H1 (cell line): ENCODE data around the gene ITPR1. TPM values are rescaled to one million over a fixed set of nuclear protein-coding genes. Genes with fewer than 3 reads are reported as not detected.

Source experiments
- CTCF ChIA-PET: fragments of 300-600 bp; sonication (Branson Sonifier 250); formaldehyde crosslinking; loops from one replicate; lab custom pipeline; 2021; ENCODE audit not compliant: partially characterized antibody; lab: Charles Lee
- POLR2A ChIA-PET: fragments of 300-600 bp; sonication (Branson Sonifier 250); formaldehyde crosslinking; loops from one replicate; lab custom pipeline; 2021; ENCODE audit warnings: inconsistent platforms; ENCODE audit not compliant: partially characterized antibody; lab: Charles Lee
- DNase-seq, 2 experiments: peaks; one replicate each; pipeline versions ENCODE4 v3.0.0 to v3.0.0-alpha.2; 2010 to 2022; ENCODE audit warnings: low spot score in 2 of 2, low read depth in 1 of 2, mixed read lengths in 1 of 2
- FAIRE-seq: peaks from 2 replicates; lab custom pipeline; 2011; peaks lifted over from hg19 to GRCh38; lab: Jason Lieb, UNC
- H2AFZ ChIP-seq: 2 replicates; pipeline ENCODE4 v1.8.1; 2012; ENCODE audit warnings: low read length, inconsistent platforms
- H2AK5ac ChIP-seq: 2 replicates; pipeline ENCODE4 v1.6.1; 2013; ENCODE audit warnings: low read depth, low read length
- H2BK120ac ChIP-seq: replicated peaks from 2 replicates; pipeline ENCODE3; 2013; ENCODE audit warnings: low read depth, low read length, inconsistent platforms
- H2BK12ac ChIP-seq: 2 replicates; pipeline ENCODE4 v1.6.1; 2013; ENCODE audit warnings: low read depth, low read length
- H2BK15ac ChIP-seq: 2 replicates; pipeline ENCODE4 v1.6.1; 2013; ENCODE audit warnings: low read length
- H2BK20ac ChIP-seq: 2 replicates; pipeline ENCODE4 v1.6.1; 2013; ENCODE audit warnings: low read length
- H2BK5ac ChIP-seq: 2 replicates; pipeline ENCODE4 v1.6.1; 2013; ENCODE audit warnings: low read depth, low read length
- H3K14ac ChIP-seq: 2 replicates; pipeline ENCODE4 v1.6.1; 2013; ENCODE audit warnings: inconsistent platforms; ENCODE audit not compliant: insufficient read length
- H3K18ac ChIP-seq: 2 replicates; pipeline ENCODE4 v1.6.1; 2013; ENCODE audit warnings: low read length; ENCODE audit errors: extremely low read depth
- H3K23ac ChIP-seq: 2 replicates; pipeline ENCODE4 v1.6.1; 2013; ENCODE audit warnings: inconsistent platforms; ENCODE audit not compliant: insufficient read length
- H3K23me2 ChIP-seq: 2 replicates; pipeline ENCODE4 v1.6.1; 2013; ENCODE audit warnings: low read depth, low read length
- H3K27ac ChIP-seq: 2 replicates; pipeline ENCODE4 v1.6.1; 2011; ENCODE audit warnings: low read depth, low read length, inconsistent platforms
- H3K27me3 ChIP-seq, 4 experiments: replicated peaks in 1 of 4; 1 replicate in 1 of 4; 2 replicates in 3 of 4; pipeline versions ENCODE4 v1.6.1 to v1.8.1; 2011 to 2013; ENCODE audit warnings: low read length in 3 of 4, mild to moderate bottlenecking in 3 of 4, inconsistent platforms in 2 of 4, mixed read lengths in 2 of 4, moderate library complexity in 1 of 4; ENCODE audit not compliant: control insufficient read depth in 3 of 4, insufficient read depth in 3 of 4; ENCODE audit errors: extremely low read depth in 1 of 4
- H3K36me3 ChIP-seq, 4 experiments: 2 replicates each; pipeline versions ENCODE4 v1.6.1 to v1.8.1; 2011 to 2013; ENCODE audit warnings: mild to moderate bottlenecking in 4 of 4, low read length in 3 of 4, moderate library complexity in 2 of 4, control low read depth in 1 of 4, inconsistent platforms in 1 of 4; ENCODE audit not compliant: insufficient read depth in 4 of 4, control insufficient read depth in 2 of 4
- H3K4ac ChIP-seq: replicated peaks from 2 replicates; pipeline ENCODE3; 2013; ENCODE audit warnings: low read length, low read depth, mixed read lengths, inconsistent platforms; ENCODE audit not compliant: insufficient read length
- H3K4me1 ChIP-seq, 4 experiments: replicated peaks in 1 of 4; 1 replicate in 1 of 4; 2 replicates in 3 of 4; pipeline versions ENCODE4 v1.6.1 to v1.8.1; 2011 to 2013; ENCODE audit warnings: low read length in 3 of 4, inconsistent platforms in 2 of 4, mixed read lengths in 1 of 4; ENCODE audit not compliant: insufficient read depth in 4 of 4, control insufficient read depth in 3 of 4
- H3K4me2 ChIP-seq, 2 experiments: 2 replicates each; pipeline versions ENCODE4 v1.6.1 to v1.8.1; 2011 to 2013; ENCODE audit warnings: low read depth in 2 of 2, low read length in 2 of 2, control low read depth in 1 of 2, inconsistent platforms in 1 of 2, mild to moderate bottlenecking in 1 of 2; ENCODE audit not compliant: insufficient read depth in 1 of 2
- H3K4me3 ChIP-seq, 4 experiments: fragments of 200-600, 300-600 bp in 1 of 4; sonication (generic), shearing (Covaris generic), sonication (Bioruptor Twin) in 1 of 4; 2 replicates each; pipeline versions ENCODE4 v1.5.1 to v1.8.1; 2011 to 2016; ENCODE audit warnings: low read length in 4 of 4, low read depth in 3 of 4, control low read depth in 2 of 4, inconsistent platforms in 2 of 4, mild to moderate bottlenecking in 2 of 4, mixed read lengths in 1 of 4, moderate library complexity in 1 of 4; ENCODE audit not compliant: insufficient read depth in 2 of 4; ENCODE audit errors: extremely low read depth in 1 of 4
- H3K56ac ChIP-seq: replicated peaks from 2 replicates; pipeline ENCODE3; 2013; ENCODE audit warnings: low read depth, mild to moderate bottlenecking, mixed read lengths, low read length, inconsistent platforms; ENCODE audit not compliant: insufficient read length
- H3K79me1 ChIP-seq: 2 replicates; pipeline ENCODE4 v1.6.1; 2013; ENCODE audit warnings: low read depth, low read length, control low read depth
- H3K79me2 ChIP-seq, 2 experiments: 2 replicates each; pipeline versions ENCODE4 v1.6.1 to v1.8.1; 2012 to 2013; ENCODE audit warnings: low read length in 2 of 2, mild to moderate bottlenecking in 2 of 2, inconsistent platforms in 1 of 2; ENCODE audit not compliant: insufficient read depth in 2 of 2, control insufficient read depth in 1 of 2
- H3K9ac ChIP-seq, 4 experiments: replicated peaks in 1 of 4; 1 replicate in 1 of 4; 2 replicates in 3 of 4; pipeline versions ENCODE4 v1.6.1 to v1.8.1; 2011 to 2013; ENCODE audit warnings: low read depth in 3 of 4, low read length in 3 of 4, control low read depth in 2 of 4, mild to moderate bottlenecking in 2 of 4, moderate library complexity in 2 of 4, inconsistent platforms in 1 of 4; ENCODE audit errors: extremely low read depth in 1 of 4
- H3K9me3 ChIP-seq, 2 experiments: 2 replicates each; pipeline versions ENCODE4 v1.6.1 to v1.8.1; 2012 to 2013; ENCODE audit warnings: mild to moderate bottlenecking in 2 of 2, moderate library complexity in 2 of 2, control low read depth in 1 of 2, inconsistent platforms in 1 of 2, low read depth in 1 of 2, low read length in 1 of 2, mixed read lengths in 1 of 2; ENCODE audit not compliant: insufficient read depth in 2 of 2
- H4K20me1 ChIP-seq, 2 experiments: replicated peaks in 1 of 2; 2 replicates each; pipeline versions ENCODE3 to v1.8.1; 2011 to 2013; ENCODE audit warnings: inconsistent platforms in 2 of 2, low read length in 2 of 2, mild to moderate bottlenecking in 1 of 2; ENCODE audit not compliant: insufficient read depth in 2 of 2, control insufficient read depth in 1 of 2
- H4K5ac ChIP-seq: 2 replicates; pipeline ENCODE4 v1.6.1; 2013; ENCODE audit warnings: low read length, low read depth, mixed read lengths, inconsistent platforms; ENCODE audit not compliant: insufficient read length
- H4K8ac ChIP-seq: 2 replicates; pipeline ENCODE4 v1.8.0; 2013; ENCODE audit warnings: mild to moderate bottlenecking, moderate library complexity, low read length, inconsistent platforms; ENCODE audit not compliant: insufficient read depth; ENCODE audit errors: extremely low read depth
- H4K91ac ChIP-seq: replicated peaks from 2 replicates; pipeline ENCODE3; 2013; ENCODE audit warnings: low read length, mixed read lengths, inconsistent platforms; ENCODE audit not compliant: insufficient read length
- CBX5 ChIP-seq: fragments of 300-800, 300-1000 bp; sonication (generic); IDR thresholded peaks from 2 replicates; pipeline ENCODE4 v1.7.1; 2016; ENCODE audit warnings: antibody characterized with exemption, low read length, low read depth
- NRF1 ChIP-seq: IDR thresholded peaks from 2 replicates; pipeline ENCODE4 v1.6.1; 2011; ENCODE audit warnings: mild to moderate bottlenecking, low read depth, low read length, improper control_type of control experiment
- WGBS, 2 experiments: shearing (Covaris generic) in 1 of 2; methylation state at CpG; one replicate each; pipeline versions ENCODE4 v1.1.6 to v1.1.7; 2013 to 2015; ENCODE audit warnings: low lambda C conversion rate in 2 of 2, mixed read lengths in 2 of 2, inconsistent platforms in 1 of 2, low coverage in 1 of 2, missing lambda C conversion rate in 1 of 2; ENCODE audit not compliant: insufficient replicate concordance in 2 of 2, insufficient coverage in 1 of 2, insufficient read length in 1 of 2; ENCODE audit errors: extremely low coverage in 1 of 2, missing lambda C conversion rate in 1 of 2; 5-methylcytosine and 5-hydroxymethylcytosine counted together
- polyA plus RNA-seq, 7 experiments: library from polyadenylated mRNA; depleted of rRNA in 3 of 7; stranded (reverse) in 5 of 7; unstranded in 2 of 7; fragments of >200 nt in 5 of 7; fragments of 200-250 nt in 2 of 7; gene quantifications; 1 replicate in 5 of 7; 2 replicates in 1 of 7; 4 replicates in 1 of 7; pipeline versions ENCODE4 v1.2.1 to v1.2.3, GENCODE V29; 2011 to 2013; ENCODE audit warnings: missing spikeins in 2 of 7, mixed read lengths in 2 of 7
- total RNA-seq: library from RNA; stranded (reverse); fragmentation: NEBNext Ultra II Directional; extraction: Animal tissue kit (Norgen Biotek cat#: 25700); gene quantifications from 2 replicates; pipeline ENCODE4 v1.2.1, GENCODE V29; 2021
- TF ChIP-seq, protein P1 (sequence below), 3 experiments: IDR thresholded peaks; 1 replicate in 2 of 3; 2 replicates in 1 of 3; pipeline versions ENCODE4 v1.5.1 to v1.6.1; 2011; ENCODE audit warnings: low read length in 3 of 3, mild to moderate bottlenecking in 3 of 3, inconsistent platforms in 2 of 3, low read depth in 1 of 3, moderate library complexity in 1 of 3; ENCODE audit not compliant: insufficient read depth in 1 of 3; ENCODE audit errors: control extremely low read depth in 1 of 3

ITPR1 gene
- total and polyA plus RNA-seq, 2 of the 8 experiments (the other 6 are each of a cell fraction or from before 2014, with no cell fraction given) = 2.5 to 16.3 TPM

DNA sequence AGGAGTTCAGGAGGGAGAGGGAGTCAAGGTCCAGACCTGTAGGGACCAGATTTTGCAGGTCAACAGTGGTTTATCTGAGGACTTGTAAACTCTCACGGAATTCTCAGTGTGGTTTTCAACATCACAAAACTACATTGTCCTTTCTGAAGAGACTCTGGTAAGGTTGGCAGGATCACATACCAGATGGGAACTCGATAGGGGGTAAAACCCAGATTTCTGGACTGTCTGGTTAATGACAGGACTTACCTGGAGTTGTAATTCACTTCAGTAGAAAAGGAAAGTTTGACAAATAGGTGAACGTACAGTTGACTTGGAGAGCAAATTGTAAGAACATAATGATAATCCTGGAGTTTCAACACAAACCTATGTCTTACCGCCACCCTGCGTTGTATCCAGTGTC lies 5.3 kb downstream of the ITPR1 start:
- WGBS, 2 experiments = 87% methylated on average over 5 of the region's 5 CpGs; no CpG with 5 or more reads in 1 of the 2 experiments
- DNase-seq = no peak
- Histone ChIP-seq H4K8ac (no peak overlapping the region), H3K9me3 (no peaks in the 10 kb centered on the region), H4K91ac (no peak overlapping the region), H3K23ac (no peak overlapping the region), H3K79me1 (no peaks in the 10 kb centered on the region), H4K5ac (no peak overlapping the region), H3K4me1 (no peaks in the 10 kb centered on the region; a peak in 1 of 7 replicates), H4K20me1 (peaks cover 0 to 1% of the 10 kb centered on the region in 2 experiments), H2BK5ac (no peak overlapping the region), H2BK20ac (no peak overlapping the region), H2BK120ac (no peak overlapping the region), H3K79me2 (no peaks in the 10 kb centered on the region), H3K23me2 (no peaks in the 10 kb centered on the region; the same call in 1 of the 2 replicates), H2AFZ (no peak overlapping the region), H2BK12ac (no peak overlapping the region), H3K4me3 (no peak overlapping the region), H2BK15ac (no peak overlapping the region), H2AK5ac (no peak overlapping the region), H3K18ac (no peak overlapping the region), H3K14ac (no peak overlapping the region), H3K56ac (no peak overlapping the region), H3K36me3 (no peaks in the 10 kb centered on the region), H3K4me2 (no peak overlapping the region), H3K4ac (no peak overlapping the region), H3K27ac (no peak overlapping the region), H3K9ac (peak overlapping the region in 1 of 4 experiments; percentile 49; a peak in 1 of 7 replicates), H3K27me3 (peaks cover 0 to 11% (median 3%) of the 10 kb centered on the region in 4 experiments; a peak in 4 of 7 replicates)
- no peak for FAIRE-seq
- ChIA-PET CTCF (no interaction called here), POLR2A (interaction anchor here (1.6 kb wide), 1 partner anchor 12 kb away, joined by 3 read pairs; no protein-coding TSS in a partner anchor)
- TF ChIP-seq CBX5 (no peak), NRF1 (no peak)
- TF ChIP-seq, protein P1, sequence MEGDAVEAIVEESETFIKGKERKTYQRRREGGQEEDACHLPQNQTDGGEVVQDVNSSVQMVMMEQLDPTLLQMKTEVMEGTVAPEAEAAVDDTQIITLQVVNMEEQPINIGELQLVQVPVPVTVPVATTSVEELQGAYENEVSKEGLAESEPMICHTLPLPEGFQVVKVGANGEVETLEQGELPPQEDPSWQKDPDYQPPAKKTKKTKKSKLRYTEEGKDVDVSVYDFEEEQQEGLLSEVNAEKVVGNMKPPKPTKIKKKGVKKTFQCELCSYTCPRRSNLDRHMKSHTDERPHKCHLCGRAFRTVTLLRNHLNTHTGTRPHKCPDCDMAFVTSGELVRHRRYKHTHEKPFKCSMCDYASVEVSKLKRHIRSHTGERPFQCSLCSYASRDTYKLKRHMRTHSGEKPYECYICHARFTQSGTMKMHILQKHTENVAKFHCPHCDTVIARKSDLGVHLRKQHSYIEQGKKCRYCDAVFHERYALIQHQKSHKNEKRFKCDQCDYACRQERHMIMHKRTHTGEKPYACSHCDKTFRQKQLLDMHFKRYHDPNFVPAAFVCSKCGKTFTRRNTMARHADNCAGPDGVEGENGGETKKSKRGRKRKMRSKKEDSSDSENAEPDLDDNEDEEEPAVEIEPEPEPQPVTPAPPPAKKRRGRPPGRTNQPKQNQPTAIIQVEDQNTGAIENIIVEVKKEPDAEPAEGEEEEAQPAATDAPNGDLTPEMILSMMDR (IDR thresholded peaks at IDR 0.05; ENCODE audit: control extremely low read depth in 1 of 3, insufficient read depth in 1 of 3, low read depth in 1 of 3, low read length in 3 of 3) = no peak
